CD4-positive, alpha-beta T cell treated with Interleukin-10 for 1 hour (primary cell): Measurements from ENCODE around the gene ATXN1.
"Not testable (repeated sequence)": the region's sequence is repeated elsewhere in the genome, so short reads cannot be mapped to it uniquely, and the experiment has no call there.

ENCODE experiments used
- DNase-seq: peaks from one replicate; pipeline ENCODE4 v3.0.0-alpha.2; 2020

Gene ATXN1

GRCh38 chr6:16718356-16718755 lies 42.9 kb downstream of the ATXN1 start:
- DNase-seq = no peak

- DNase-seq = no peak
These were observed 43.9 kb downstream of the ATXN1 start for GRCh38 chr6:16717275-16717942.

- no peak for DNase-seq
These were observed 44.9 kb downstream of the ATXN1 start for GRCh38 chr6:16716321-16716858.

GRCh38 chr6:16713597-16713996 lies 47.7 kb downstream of the ATXN1 start:
- no peak for DNase-seq

- peak; percentile 57 for DNase-seq
These were observed 48.3 kb downstream of the ATXN1 start for GRCh38 chr6:16712931-16713484.

DNA sequence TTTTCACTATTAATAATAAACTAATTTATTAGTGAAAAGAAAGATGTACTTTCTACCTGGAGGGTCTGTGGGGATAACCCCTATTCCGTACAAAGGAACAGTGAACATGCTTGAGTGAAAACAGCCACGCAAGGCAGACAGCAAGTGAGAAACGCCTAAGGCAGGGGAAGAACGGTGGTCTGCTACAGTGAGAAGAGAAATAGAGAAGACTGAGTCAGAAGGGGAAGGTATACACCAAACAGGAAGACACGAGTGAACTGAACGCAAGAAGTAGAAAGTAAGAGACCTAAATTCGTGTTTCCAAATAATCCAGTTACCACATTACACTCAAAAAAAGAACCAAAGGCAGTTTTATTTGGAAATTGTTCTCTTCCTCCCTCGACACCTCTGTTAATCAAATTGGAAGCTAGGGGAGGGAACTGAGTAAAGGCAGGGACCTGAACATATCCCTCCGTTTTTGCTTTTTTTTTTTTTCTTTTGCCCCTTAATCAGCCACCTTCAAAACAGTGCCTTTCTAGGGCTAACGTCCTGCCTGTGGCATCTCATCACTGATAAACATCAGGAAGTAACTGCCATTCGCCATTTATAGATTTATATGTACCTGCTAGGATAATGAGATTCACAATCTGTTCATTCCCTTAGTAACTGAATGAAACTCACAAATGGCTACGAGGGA lies 48.9 kb downstream of the ATXN1 start:
- peak; percentile 52 for DNase-seq

GRCh38 chr6:16711546-16712254 lies 49.6 kb downstream of the ATXN1 start:
- peak; percentile 86 for DNase-seq

- no peak for DNase-seq
These were observed 54.1 kb downstream of the ATXN1 start for GRCh38 chr6:16706911-16707783.

DNA sequence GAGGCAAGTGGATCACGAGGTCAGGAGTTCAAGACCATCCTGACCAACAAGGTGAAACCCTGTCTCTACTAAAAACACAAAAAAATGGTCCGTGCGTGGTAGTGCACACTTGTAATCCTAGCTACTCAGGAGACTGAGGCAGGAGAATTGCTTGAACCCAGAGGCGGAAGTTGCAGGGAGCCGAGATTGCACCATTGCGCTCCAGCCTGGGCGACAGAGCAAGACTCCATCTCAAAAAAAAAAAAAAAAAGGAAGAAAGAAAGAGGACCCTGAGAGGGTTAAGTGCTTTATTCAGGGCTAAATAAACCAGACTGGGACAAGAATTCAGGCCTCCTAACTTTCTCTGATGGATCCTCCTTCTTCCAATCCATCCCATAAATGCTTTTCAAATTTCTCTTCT lies 54.8 kb downstream of the ATXN1 start:
- not testable (repeated sequence) for DNase-seq

DNA sequence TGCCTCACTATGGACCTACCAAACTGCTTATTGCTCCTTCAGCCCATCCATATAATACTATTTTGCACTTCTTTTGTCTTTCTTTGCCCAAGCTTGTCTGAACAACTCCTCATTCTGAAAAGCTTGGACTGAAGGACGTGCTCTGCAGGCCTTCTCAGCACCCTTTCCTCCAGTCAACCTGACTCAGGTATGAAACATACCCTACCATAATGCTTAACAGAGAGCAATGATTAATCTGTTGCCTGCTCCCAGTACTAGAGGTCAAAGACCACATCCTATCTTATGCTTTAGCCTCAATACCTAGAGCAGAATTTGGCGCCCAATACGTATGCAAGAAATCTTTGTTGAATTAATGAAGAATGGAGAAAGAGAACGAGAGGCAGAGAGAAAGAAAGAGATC lies 55.2 kb downstream of the ATXN1 start:
- DNase-seq = no peak

DNA sequence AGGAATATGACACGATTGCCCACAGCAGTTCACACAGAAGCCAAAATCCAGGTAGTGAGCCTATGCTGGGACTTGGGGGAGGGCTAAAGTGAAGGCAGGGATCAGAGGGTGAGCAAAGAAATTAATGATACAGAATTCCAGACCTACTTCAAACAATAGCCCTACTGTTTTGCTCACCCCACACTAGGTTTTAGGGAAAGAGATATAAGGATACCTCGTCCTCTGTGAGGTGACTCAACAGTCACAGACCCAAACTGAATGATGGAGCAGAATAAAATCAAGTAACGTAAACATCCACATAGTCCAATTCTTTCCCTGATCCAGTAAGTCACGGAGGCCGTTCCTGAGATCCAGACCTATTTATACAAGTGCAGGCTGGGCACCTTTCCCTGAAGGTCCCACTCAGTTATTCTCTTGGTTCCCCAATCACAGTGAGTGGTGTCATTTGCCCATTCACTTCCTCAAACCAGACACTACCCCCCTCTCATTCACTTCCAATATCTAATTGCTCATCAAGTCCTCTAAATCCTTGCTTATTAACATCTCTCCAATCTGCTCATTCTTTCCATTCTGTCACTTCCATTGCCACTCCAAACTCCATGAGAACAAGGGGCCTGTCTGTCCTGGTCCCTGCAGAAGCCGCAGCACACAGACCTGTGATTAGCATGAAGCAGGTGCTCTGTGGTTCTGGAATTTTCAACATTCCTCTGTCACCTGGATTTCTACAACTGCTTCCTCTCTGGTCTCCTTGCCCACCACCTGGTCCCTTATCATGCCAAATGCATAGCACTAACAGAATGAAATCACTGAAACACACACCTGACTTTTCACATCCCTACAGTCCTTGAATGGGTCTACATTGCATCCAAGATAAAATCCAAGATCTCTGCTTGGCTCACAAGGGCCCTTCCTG lies 55.9 kb downstream of the ATXN1 start:
- DNase-seq = no peak

DNA sequence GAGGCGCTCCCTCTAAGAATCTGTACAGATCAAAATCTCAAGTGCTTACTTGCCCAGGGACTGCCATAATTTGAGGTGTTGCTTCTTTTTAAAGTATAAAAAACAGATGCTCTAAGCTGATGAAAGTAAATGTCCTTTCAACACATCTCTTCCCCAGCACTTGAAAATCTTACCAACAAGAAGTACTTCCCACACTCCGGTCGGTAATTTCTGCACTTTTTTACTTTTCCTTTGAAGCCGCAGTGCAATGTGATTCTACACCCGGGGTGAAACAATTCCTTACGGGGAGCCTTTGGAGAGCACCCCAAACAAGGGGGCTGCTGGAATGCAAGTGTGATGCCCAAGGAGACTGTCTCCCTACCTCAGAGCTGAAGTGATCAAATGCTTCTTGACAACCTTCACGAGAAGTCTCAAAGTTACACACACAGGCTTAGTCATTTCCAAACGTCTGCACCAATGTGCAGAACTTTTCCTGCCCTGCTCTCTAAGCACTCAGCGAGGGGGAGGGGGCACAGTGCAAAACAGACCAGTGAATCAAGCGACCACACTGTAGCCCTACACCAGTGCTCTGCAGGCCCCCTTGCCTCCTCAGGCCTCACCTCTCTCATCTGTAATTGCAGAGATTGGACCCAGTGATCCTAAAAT lies 56.7 kb downstream of the ATXN1 start:
- no peak for DNase-seq

DNA sequence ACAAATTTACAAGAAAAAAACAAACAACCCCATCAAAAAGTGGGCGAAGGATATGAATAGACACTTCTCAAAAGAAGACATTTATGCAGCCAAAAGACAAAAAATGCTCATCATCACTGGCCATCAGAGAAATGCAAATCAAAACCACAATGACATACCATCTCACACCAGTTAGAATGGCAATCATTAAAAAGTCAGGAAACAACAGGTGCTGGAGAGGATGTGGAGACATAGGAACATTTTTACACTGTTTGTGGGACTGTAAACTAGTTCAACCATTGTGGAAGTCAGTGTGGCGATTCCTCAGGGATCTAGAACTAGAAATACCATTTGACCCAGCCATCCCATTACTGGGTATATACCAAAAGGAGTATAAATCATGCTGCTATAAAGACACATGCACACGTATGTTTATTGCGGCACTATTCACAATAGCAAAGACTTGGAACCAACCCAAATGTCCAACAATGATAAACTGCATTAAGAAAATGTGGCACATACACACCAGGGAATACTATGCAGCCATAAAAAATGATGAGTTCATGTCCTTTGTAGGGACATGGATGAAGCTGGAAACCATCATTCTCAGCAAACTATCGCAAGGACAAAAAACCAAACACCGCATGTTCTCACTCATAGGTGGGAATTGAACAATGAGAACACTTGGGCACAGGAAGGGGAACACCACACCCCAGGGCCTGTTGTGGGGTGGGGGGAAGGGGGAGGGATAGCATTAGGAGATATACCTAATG lies 58.5 kb downstream of the ATXN1 start:
- not testable (repeated sequence) for DNase-seq

GRCh38 chr6:16700916-16701234 lies 60.4 kb downstream of the ATXN1 start:
- DNase-seq = no peak

DNA sequence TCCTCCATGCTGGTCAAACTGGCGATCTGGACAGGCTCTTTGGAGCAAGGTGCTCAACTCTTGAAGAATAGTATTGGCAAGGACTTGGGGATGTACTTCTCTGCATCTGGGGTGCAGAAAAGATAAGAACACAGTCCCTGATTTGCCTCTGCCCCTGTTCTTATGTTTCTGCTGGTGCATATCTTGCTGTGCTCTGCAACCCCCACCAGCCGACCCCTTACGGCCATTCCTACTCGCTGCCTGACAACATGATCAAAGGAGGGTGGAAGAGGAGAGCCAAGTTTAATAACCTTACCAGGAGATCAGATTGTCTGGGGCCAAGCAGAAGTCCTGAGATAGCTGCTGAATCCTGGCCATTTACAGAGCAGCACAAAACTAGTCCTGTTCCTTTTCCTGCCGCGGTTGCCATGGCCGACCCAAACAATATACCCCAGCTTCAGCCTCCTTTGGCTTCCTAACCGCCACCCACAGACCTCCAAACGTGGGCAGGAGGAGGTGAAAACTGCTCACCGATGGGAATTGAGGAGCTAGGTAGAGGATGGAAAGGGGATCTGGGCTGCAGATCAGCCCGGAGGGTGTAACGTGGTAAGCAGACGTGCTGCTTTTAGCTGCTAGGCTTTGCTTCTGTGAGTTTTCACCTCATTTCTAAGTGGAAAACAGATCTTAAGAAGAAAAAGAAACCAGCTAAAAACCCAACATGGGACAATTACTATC lies 60.9 kb downstream of the ATXN1 start:
- DNase-seq = peak; percentile 71

GRCh38 chr6:16698997-16699868 lies 62.0 kb downstream of the ATXN1 start:
- DNase-seq = peak; percentile 67

GRCh38 chr6:16698162-16698533 lies 63.1 kb downstream of the ATXN1 start:
- no peak for DNase-seq

- DNase-seq = peak; percentile 38
These were observed 63.7 kb downstream of the ATXN1 start for GRCh38 chr6:16697437-16698161.
